Thyroid gland (tissue), 4 donors: Measurements from ENCODE around the gene MAPKAPK2.

Source experiments
- CTCF ChIP-seq, 6 experiments: fragments of 200-600 bp in 3 of 6; fragments of 450-650 bp in 3 of 6; sonication (generic) in 3 of 6; IDR thresholded peaks; one replicate each; pipeline ENCODE4 v1.5.1; 2016 to 2019; ENCODE audit warnings: antibody characterized with exemption in 6 of 6, mild to moderate bottlenecking in 2 of 6, inconsistent platforms in 1 of 6, moderate library complexity in 1 of 6
- POLR2A ChIP-seq, 2 donors: fragments of 450-650 bp; IDR thresholded peaks; one replicate each; pipeline ENCODE4 v1.6.1; 2017; ENCODE audit warnings: antibody characterized with exemption in 2 of 2, mild to moderate bottlenecking in 2 of 2, moderate library complexity in 1 of 2

GRCh38 chr1:206662396-206663092 is 22.2 kb upstream of the MAPKAPK2 start:
- TF ChIP-seq CTCF (IDR thresholded peaks at IDR 0.05) (no peak), POLR2A (IDR thresholded peaks at IDR 0.05) (no peak)
